CD4-positive, alpha-beta T cell treated with Interleukin-15 for 4 hours (primary cell): ENCODE data around the gene NR1I3.

Experiments used
- DNase-seq: peaks from one replicate; pipeline ENCODE4 v3.0.0-alpha.2; 2020; ENCODE audit warnings: low spot score

Gene NR1I3

GRCh38 chr1:161196111-161196510, 41.9 kb downstream of the NR1I3 start:
- DNase-seq: no peak

GRCh38 chr1:161195171-161195570, 42.8 kb downstream of the NR1I3 start:
- no peak for DNase-seq

GRCh38 chr1:161193561-161194235, 44.3 kb downstream of the NR1I3 start:
- DNase-seq: no peak

- DNase-seq: peak; percentile 85
These were observed 45.2 kb downstream of the NR1I3 start for GRCh38 chr1:161192476-161193465.

- DNase-seq: no peak
These were observed 46.0 kb downstream of the NR1I3 start for GRCh38 chr1:161191971-161192370.

- DNase-seq: no peak
These were observed 47.0 kb downstream of the NR1I3 start for GRCh38 chr1:161190962-161191521.

GRCh38 chr1:161189036-161189435, 49.0 kb downstream of the NR1I3 start:
- DNase-seq: no peak

GRCh38 chr1:161188381-161188780, 49.6 kb downstream of the NR1I3 start:
- no peak for DNase-seq

- no peak for DNase-seq
These were observed 50.7 kb downstream of the NR1I3 start for GRCh38 chr1:161187311-161187710.

- no peak for DNase-seq
These were observed 52.2 kb downstream of the NR1I3 start for GRCh38 chr1:161185732-161186311.

GRCh38 chr1:161185282-161185682, 52.7 kb downstream of the NR1I3 start:
- DNase-seq: peak; percentile 91

GRCh38 chr1:161182214-161182613, 55.8 kb downstream of the NR1I3 start:
- peak; percentile 90 for DNase-seq

- DNase-seq: peak; percentile 45
These were observed 57.4 kb downstream of the NR1I3 start for GRCh38 chr1:161180639-161181038.

GRCh38 chr1:161179698-161180097, 58.3 kb downstream of the NR1I3 start:
- no peak for DNase-seq
